H1 (cell line): ENCODE data around the gene SH3RF3. TPM values are rescaled to one million over a fixed set of nuclear protein-coding genes. Genes with fewer than 3 reads are reported as not detected.

ENCODE experiments used
- CTCF ChIA-PET: fragments of 300-600 bp; sonication (Branson Sonifier 250); formaldehyde crosslinking; loops from one replicate; lab custom pipeline; 2021; ENCODE audit not compliant: partially characterized antibody; lab: Charles Lee
- POLR2A ChIA-PET: fragments of 300-600 bp; sonication (Branson Sonifier 250); formaldehyde crosslinking; loops from one replicate; lab custom pipeline; 2021; ENCODE audit warnings: inconsistent platforms; ENCODE audit not compliant: partially characterized antibody; lab: Charles Lee
- DNase-seq, 2 experiments: peaks; one replicate each; pipeline versions ENCODE4 v3.0.0 to v3.0.0-alpha.2; 2010 to 2022; ENCODE audit warnings: low spot score in 2 of 2, low read depth in 1 of 2, mixed read lengths in 1 of 2
- FAIRE-seq: peaks from 2 replicates; lab custom pipeline; 2011; peaks lifted over from hg19 to GRCh38; lab: Jason Lieb, UNC
- H2AFZ ChIP-seq: 2 replicates; pipeline ENCODE4 v1.8.1; 2012; ENCODE audit warnings: low read length, inconsistent platforms
- H2AK5ac ChIP-seq: 2 replicates; pipeline ENCODE4 v1.6.1; 2013; ENCODE audit warnings: low read depth, low read length
- H2BK120ac ChIP-seq: replicated peaks from 2 replicates; pipeline ENCODE3; 2013; ENCODE audit warnings: low read depth, low read length, inconsistent platforms
- H2BK12ac ChIP-seq: 2 replicates; pipeline ENCODE4 v1.6.1; 2013; ENCODE audit warnings: low read depth, low read length
- H2BK15ac ChIP-seq: 2 replicates; pipeline ENCODE4 v1.6.1; 2013; ENCODE audit warnings: low read length
- H2BK20ac ChIP-seq: 2 replicates; pipeline ENCODE4 v1.6.1; 2013; ENCODE audit warnings: low read length
- H2BK5ac ChIP-seq: 2 replicates; pipeline ENCODE4 v1.6.1; 2013; ENCODE audit warnings: low read depth, low read length
- H3K14ac ChIP-seq: 2 replicates; pipeline ENCODE4 v1.6.1; 2013; ENCODE audit warnings: inconsistent platforms; ENCODE audit not compliant: insufficient read length
- H3K18ac ChIP-seq: 2 replicates; pipeline ENCODE4 v1.6.1; 2013; ENCODE audit warnings: low read length; ENCODE audit errors: extremely low read depth
- H3K23ac ChIP-seq: 2 replicates; pipeline ENCODE4 v1.6.1; 2013; ENCODE audit warnings: inconsistent platforms; ENCODE audit not compliant: insufficient read length
- H3K23me2 ChIP-seq: 2 replicates; pipeline ENCODE4 v1.6.1; 2013; ENCODE audit warnings: low read depth, low read length
- H3K27ac ChIP-seq: 2 replicates; pipeline ENCODE4 v1.6.1; 2011; ENCODE audit warnings: low read depth, low read length, inconsistent platforms
- H3K27me3 ChIP-seq, 4 experiments: replicated peaks in 1 of 4; 1 replicate in 1 of 4; 2 replicates in 3 of 4; pipeline versions ENCODE4 v1.6.1 to v1.8.1; 2011 to 2013; ENCODE audit warnings: low read length in 3 of 4, mild to moderate bottlenecking in 3 of 4, inconsistent platforms in 2 of 4, mixed read lengths in 2 of 4, moderate library complexity in 1 of 4; ENCODE audit not compliant: control insufficient read depth in 3 of 4, insufficient read depth in 3 of 4; ENCODE audit errors: extremely low read depth in 1 of 4
- H3K36me3 ChIP-seq, 4 experiments: 2 replicates each; pipeline versions ENCODE4 v1.6.1 to v1.8.1; 2011 to 2013; ENCODE audit warnings: mild to moderate bottlenecking in 4 of 4, low read length in 3 of 4, moderate library complexity in 2 of 4, control low read depth in 1 of 4, inconsistent platforms in 1 of 4; ENCODE audit not compliant: insufficient read depth in 4 of 4, control insufficient read depth in 2 of 4
- H3K4ac ChIP-seq: replicated peaks from 2 replicates; pipeline ENCODE3; 2013; ENCODE audit warnings: low read length, low read depth, mixed read lengths, inconsistent platforms; ENCODE audit not compliant: insufficient read length
- H3K4me1 ChIP-seq, 4 experiments: replicated peaks in 1 of 4; 1 replicate in 1 of 4; 2 replicates in 3 of 4; pipeline versions ENCODE4 v1.6.1 to v1.8.1; 2011 to 2013; ENCODE audit warnings: low read length in 3 of 4, inconsistent platforms in 2 of 4, mixed read lengths in 1 of 4; ENCODE audit not compliant: insufficient read depth in 4 of 4, control insufficient read depth in 3 of 4
- H3K4me2 ChIP-seq, 2 experiments: 2 replicates each; pipeline versions ENCODE4 v1.6.1 to v1.8.1; 2011 to 2013; ENCODE audit warnings: low read depth in 2 of 2, low read length in 2 of 2, control low read depth in 1 of 2, inconsistent platforms in 1 of 2, mild to moderate bottlenecking in 1 of 2; ENCODE audit not compliant: insufficient read depth in 1 of 2
- H3K4me3 ChIP-seq, 4 experiments: fragments of 200-600, 300-600 bp in 1 of 4; sonication (generic), shearing (Covaris generic), sonication (Bioruptor Twin) in 1 of 4; 2 replicates each; pipeline versions ENCODE4 v1.5.1 to v1.8.1; 2011 to 2016; ENCODE audit warnings: low read length in 4 of 4, low read depth in 3 of 4, control low read depth in 2 of 4, inconsistent platforms in 2 of 4, mild to moderate bottlenecking in 2 of 4, mixed read lengths in 1 of 4, moderate library complexity in 1 of 4; ENCODE audit not compliant: insufficient read depth in 2 of 4; ENCODE audit errors: extremely low read depth in 1 of 4
- H3K56ac ChIP-seq: replicated peaks from 2 replicates; pipeline ENCODE3; 2013; ENCODE audit warnings: low read depth, mild to moderate bottlenecking, mixed read lengths, low read length, inconsistent platforms; ENCODE audit not compliant: insufficient read length
- H3K79me1 ChIP-seq: 2 replicates; pipeline ENCODE4 v1.6.1; 2013; ENCODE audit warnings: low read depth, low read length, control low read depth
- H3K79me2 ChIP-seq, 2 experiments: 2 replicates each; pipeline versions ENCODE4 v1.6.1 to v1.8.1; 2012 to 2013; ENCODE audit warnings: low read length in 2 of 2, mild to moderate bottlenecking in 2 of 2, inconsistent platforms in 1 of 2; ENCODE audit not compliant: insufficient read depth in 2 of 2, control insufficient read depth in 1 of 2
- H3K9ac ChIP-seq, 4 experiments: replicated peaks in 1 of 4; 1 replicate in 1 of 4; 2 replicates in 3 of 4; pipeline versions ENCODE4 v1.6.1 to v1.8.1; 2011 to 2013; ENCODE audit warnings: low read depth in 3 of 4, low read length in 3 of 4, control low read depth in 2 of 4, mild to moderate bottlenecking in 2 of 4, moderate library complexity in 2 of 4, inconsistent platforms in 1 of 4; ENCODE audit errors: extremely low read depth in 1 of 4
- H3K9me3 ChIP-seq, 2 experiments: 2 replicates each; pipeline versions ENCODE4 v1.6.1 to v1.8.1; 2012 to 2013; ENCODE audit warnings: mild to moderate bottlenecking in 2 of 2, moderate library complexity in 2 of 2, control low read depth in 1 of 2, inconsistent platforms in 1 of 2, low read depth in 1 of 2, low read length in 1 of 2, mixed read lengths in 1 of 2; ENCODE audit not compliant: insufficient read depth in 2 of 2
- H4K20me1 ChIP-seq, 2 experiments: replicated peaks in 1 of 2; 2 replicates each; pipeline versions ENCODE3 to v1.8.1; 2011 to 2013; ENCODE audit warnings: inconsistent platforms in 2 of 2, low read length in 2 of 2, mild to moderate bottlenecking in 1 of 2; ENCODE audit not compliant: insufficient read depth in 2 of 2, control insufficient read depth in 1 of 2
- H4K5ac ChIP-seq: 2 replicates; pipeline ENCODE4 v1.6.1; 2013; ENCODE audit warnings: low read length, low read depth, mixed read lengths, inconsistent platforms; ENCODE audit not compliant: insufficient read length
- H4K8ac ChIP-seq: 2 replicates; pipeline ENCODE4 v1.8.0; 2013; ENCODE audit warnings: mild to moderate bottlenecking, moderate library complexity, low read length, inconsistent platforms; ENCODE audit not compliant: insufficient read depth; ENCODE audit errors: extremely low read depth
- H4K91ac ChIP-seq: replicated peaks from 2 replicates; pipeline ENCODE3; 2013; ENCODE audit warnings: low read length, mixed read lengths, inconsistent platforms; ENCODE audit not compliant: insufficient read length
- CHD1 ChIP-seq: IDR thresholded peaks from 2 replicates; pipeline ENCODE4 v1.6.1; 2012; ENCODE audit warnings: low read depth, low read length, improper control_type of control experiment
- JUN ChIP-seq: IDR thresholded peaks from 2 replicates; pipeline ENCODE4 v1.6.1; 2011; ENCODE audit warnings: low read depth, mild to moderate bottlenecking, improper control_type of control experiment, low read length
- KDM4A ChIP-seq: IDR thresholded peaks from one replicate; pipeline ENCODE4 v1.7.1; 2012; ENCODE audit warnings: low read depth, mild to moderate bottlenecking, moderate library complexity, low read length, inconsistent platforms; ENCODE audit not compliant: severe bottlenecking
- KDM5A ChIP-seq: fragments of 200-600 bp; IDR thresholded peaks from 2 replicates; pipeline ENCODE4 v1.7.1; 2012; ENCODE audit warnings: mild to moderate bottlenecking, low read length, inconsistent platforms, mixed read lengths
- WGBS, 2 experiments: shearing (Covaris generic) in 1 of 2; methylation state at CpG; one replicate each; pipeline versions ENCODE4 v1.1.6 to v1.1.7; 2013 to 2015; ENCODE audit warnings: low lambda C conversion rate in 2 of 2, mixed read lengths in 2 of 2, inconsistent platforms in 1 of 2, low coverage in 1 of 2, missing lambda C conversion rate in 1 of 2; ENCODE audit not compliant: insufficient replicate concordance in 2 of 2, insufficient coverage in 1 of 2, insufficient read length in 1 of 2; ENCODE audit errors: extremely low coverage in 1 of 2, missing lambda C conversion rate in 1 of 2; 5-methylcytosine and 5-hydroxymethylcytosine counted together
- polyA plus RNA-seq, 7 experiments: library from polyadenylated mRNA; depleted of rRNA in 3 of 7; stranded (reverse) in 5 of 7; unstranded in 2 of 7; fragments of >200 nt in 5 of 7; fragments of 200-250 nt in 2 of 7; gene quantifications; 1 replicate in 5 of 7; 2 replicates in 1 of 7; 4 replicates in 1 of 7; pipeline versions ENCODE4 v1.2.1 to v1.2.3, GENCODE V29; 2011 to 2013; ENCODE audit warnings: missing spikeins in 2 of 7, mixed read lengths in 2 of 7
- total RNA-seq: library from RNA; stranded (reverse); fragmentation: NEBNext Ultra II Directional; extraction: Animal tissue kit (Norgen Biotek cat#: 25700); gene quantifications from 2 replicates; pipeline ENCODE4 v1.2.1, GENCODE V29; 2021

Gene SH3RF3
- total and polyA plus RNA-seq, 2 of the 8 experiments (the other 6 are each of a cell fraction or from before 2014, with no cell fraction given): 0.11 to 0.65 TPM

DNA sequence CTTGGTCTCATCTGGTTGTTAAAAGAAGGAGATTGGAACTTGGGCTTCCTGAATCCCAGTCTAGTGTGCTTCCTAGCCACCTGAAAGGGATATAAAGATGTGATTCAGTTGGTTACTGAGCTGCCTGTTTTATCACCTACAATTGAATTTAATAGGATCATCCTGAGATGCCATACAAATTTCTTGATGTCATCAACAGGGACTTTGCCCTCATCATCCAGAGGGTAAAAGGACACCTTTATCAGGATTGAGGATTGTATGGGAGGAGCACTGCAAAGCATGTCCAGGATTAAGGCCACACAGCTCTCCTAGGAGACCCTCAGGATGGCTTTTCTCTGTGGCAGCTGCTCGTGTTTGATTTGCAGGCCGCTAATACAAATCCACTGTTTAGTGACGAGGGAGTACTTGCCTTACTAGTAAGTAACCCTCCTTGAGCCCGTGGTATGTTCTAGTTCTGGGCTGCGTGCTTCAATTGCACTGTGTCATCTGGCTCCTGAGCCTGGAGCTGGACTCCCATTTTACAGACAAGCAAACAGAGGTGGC is 28.6 kb downstream of the SH3RF3 start:
- Histone ChIP-seq H4K5ac (no peak overlapping the region), H4K20me1 (no peaks in the 10 kb centered on the region), H3K4me3 (no peak overlapping the region), H3K27me3 (no peaks in the 10 kb centered on the region), H3K23ac (no peak overlapping the region), H2AK5ac (no peak overlapping the region), H3K79me1 (no peaks in the 10 kb centered on the region), H3K27ac (no peak overlapping the region), H2BK15ac (no peak overlapping the region), H3K18ac (no peak overlapping the region), H3K56ac (no peak overlapping the region), H3K4me1 (peaks cover 0 to 5% (median 0%) of the 10 kb centered on the region in 4 experiments; a peak in 1 of 7 replicates), H2AFZ (no peak overlapping the region), H3K14ac (no peak overlapping the region), H3K4ac (no peak overlapping the region), H2BK20ac (no peak overlapping the region), H3K36me3 (no peaks in the 10 kb centered on the region), H3K9ac (no peak overlapping the region), H2BK12ac (no peak overlapping the region), H3K23me2 (no peaks in the 10 kb centered on the region), H4K8ac (no peak overlapping the region), H3K4me2 (no peak overlapping the region), H4K91ac (no peak overlapping the region), H3K9me3 (no peaks in the 10 kb centered on the region), H2BK5ac (no peak overlapping the region), H2BK120ac (no peak overlapping the region), H3K79me2 (no peaks in the 10 kb centered on the region)
- WGBS, 2 experiments: 91% methylated on average over 5 of the region's 5 CpGs; no CpG with 5 or more reads in 1 of the 2 experiments
- ChIA-PET POLR2A (no interaction called here), CTCF (interaction anchor here (0.6 to 1.0 kb wide), 2 partner anchors 14 to 105 kb away, joined by 3 read pairs; no protein-coding TSS in a partner anchor)
- no peak for TF ChIP-seq JUN
- TF ChIP-seq KDM5A: no peak
- TF ChIP-seq KDM4A: no peak
- TF ChIP-seq CHD1: no peak
- no peak for DNase-seq
- no peak for FAIRE-seq
